C1 segment of cervical spinal cord (tissue), 14 donors: ENCODE results near the gene PPOX.
A peak's percentile ranks its signal among the peaks of the same experiment; 100 is the strongest.

ENCODE experiments used
- DNase-seq, 14 donors: peaks; one replicate each; lab custom pipeline; 2025; lab: John Stamatoyannopoulos, UW

PPOX gene

DNA sequence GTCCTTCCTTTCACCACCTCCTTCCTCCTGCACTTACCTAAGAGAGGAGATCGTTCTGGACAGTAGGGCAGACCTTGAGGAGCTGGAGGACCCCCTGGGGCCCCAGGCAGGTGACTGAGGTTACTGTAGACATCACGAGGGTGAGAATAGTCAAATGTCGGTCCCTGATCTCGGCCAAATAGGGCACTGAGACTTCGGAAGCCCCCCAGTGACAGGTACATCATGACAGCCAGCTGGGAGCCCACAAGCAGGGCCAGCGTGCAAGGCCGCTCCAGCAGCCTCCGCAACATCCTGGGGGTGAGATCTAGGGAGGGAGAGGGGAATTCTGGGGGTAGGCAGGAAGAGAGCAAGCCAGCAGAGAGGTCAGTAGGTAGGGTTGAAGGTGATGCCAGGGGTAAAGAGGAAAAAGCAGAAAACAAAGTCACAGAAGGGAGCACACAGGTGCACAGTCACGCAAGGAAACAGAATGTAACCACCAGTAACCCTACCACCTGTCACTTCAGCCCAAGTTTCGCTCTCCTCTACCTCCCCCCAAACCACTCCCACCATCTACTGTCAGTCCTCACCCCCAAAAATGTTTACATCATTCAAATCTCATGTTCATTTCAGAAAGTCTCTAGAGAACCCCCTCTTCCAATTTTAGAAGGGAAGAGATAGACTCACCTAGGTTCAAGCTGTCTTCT, 9.7 kb downstream of the PPOX start:
- DNase-seq: no peak

DNA sequence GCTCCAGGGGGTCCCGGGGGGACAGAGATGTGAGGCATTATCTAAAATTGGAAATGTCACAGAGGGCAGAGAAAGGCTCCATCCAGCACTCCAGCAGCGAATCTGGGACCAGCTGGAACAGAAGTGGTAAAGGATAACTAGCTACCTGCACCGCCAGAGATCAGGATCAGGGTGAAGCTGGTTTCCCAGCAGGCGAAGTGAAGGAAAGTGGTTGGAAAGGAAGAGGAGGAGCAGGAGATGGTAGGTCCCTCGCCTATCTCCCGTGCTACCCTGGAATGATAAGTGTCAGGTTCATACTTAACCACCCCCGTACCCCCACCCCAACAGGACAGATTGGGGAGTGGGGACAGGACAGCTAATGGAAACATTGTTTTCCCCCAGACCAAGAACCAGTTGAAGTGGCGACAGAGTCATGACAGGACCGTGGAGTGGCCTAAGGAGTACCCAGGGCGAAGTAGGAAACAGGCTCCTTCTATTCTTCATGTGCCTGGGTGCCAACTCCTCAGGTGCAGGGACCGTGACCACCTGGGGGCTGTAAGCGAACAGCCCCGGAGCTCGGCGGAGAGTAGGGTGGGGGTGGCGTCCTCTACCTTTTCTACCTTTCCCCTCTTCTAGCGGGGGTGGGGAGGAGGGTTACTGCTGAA, 10.4 kb downstream of the PPOX start:
- DNase-seq: no peak

DNA sequence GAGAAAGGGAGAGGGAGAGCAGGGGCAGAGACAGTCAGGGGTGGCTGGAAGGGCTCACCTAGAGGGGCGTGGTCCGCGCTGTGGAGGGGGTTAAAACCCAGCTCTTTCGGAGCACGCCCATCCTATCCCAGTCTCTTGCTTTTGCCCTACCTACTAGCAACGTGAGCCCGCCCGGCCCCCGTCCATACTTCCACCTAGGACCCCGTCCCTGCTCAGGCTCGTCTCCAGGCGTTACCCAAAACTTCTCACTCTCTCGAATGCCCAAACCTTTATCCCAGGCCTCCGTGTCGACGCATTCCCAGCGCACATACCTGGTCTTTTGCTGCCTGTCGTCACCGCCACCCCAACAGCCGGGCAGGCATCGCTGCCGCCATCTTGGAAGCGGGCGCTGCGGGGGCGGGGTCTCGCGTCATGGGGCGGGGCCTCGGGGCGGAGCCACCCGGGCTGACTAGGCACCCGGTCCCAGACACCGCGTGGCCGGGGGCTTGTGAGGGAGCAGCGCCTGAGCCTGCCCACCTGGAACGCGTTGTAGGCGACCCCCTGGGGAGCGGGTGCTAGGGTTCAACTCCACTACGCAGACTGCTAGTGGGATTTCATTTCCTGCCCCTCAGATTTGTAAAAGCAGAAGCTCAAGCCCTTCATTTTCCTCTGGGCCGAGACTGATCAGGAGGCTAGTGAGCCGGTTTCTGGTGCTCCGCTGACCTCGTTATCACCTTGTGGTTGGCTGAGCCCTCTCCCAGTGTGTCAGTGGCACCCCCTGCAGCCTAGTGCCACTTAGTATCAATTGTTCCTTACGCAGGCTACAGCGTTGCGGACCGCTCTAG, 11.1 kb downstream of the PPOX start, which contains the start of gene B4GALT3:
TSS of gene B4GALT3 (minus strand) at position 396 of the 824 bp plus-strand sequence. CDS start 1,447 bp downstream, outside the sequence.
- DNase-seq: peak; percentile 47 to 90 (median 82)

DNA sequence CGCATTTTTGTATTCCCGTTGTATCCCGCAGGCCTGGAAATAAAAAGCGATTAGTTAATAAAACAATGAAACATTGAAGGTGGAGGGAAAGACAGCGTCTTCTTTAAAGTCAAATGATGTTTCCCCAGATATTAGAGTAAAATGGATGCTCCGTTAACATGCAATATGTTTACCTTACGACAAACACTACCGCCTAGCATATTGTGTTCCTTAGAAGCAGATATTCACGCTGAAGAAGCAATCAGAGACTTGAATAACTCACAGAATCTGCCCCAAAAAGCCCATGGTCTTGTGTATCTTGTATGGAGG, 11.7 kb downstream of the PPOX start:
- DNase-seq: no peak

DNA sequence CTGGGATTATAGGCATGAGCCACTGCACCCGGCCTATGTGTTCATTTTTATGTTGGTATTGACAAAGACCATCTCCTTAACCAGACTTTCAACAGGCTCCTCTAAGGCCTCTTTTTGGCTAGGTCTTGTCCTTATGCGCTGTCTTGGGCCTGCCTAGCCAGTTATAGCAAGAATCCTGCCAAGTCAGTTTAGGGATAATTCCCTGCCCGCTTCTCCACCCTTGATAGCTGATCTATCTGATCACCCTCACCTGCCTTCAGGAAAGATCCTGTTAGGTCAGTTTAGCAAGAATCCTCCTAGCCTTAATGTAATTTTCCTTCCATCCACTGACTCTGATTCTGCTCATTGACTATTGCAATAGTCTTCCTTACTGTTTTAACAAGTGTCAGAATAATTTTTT, 13.5 kb downstream of the PPOX start:
- no peak for DNase-seq

DNA sequence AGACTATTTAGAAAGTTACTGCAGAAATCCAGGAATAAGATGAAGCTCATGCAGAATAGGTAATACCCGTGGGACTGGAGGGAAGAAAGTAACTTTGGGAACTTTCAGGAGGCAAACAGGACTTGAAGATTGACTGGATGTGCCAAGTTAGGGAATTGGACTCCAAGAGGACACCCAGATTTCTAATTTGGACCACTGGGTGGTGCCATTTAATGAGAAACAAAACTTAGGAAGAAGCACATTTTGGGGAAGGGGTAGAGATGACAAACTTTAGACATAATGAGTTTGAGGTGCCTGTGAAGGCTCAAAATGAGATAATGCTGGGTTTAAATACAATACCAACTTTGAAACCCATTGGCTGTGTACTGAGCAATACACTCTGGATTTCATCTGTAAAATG, 14.4 kb downstream of the PPOX start:
- no peak for DNase-seq

DNA sequence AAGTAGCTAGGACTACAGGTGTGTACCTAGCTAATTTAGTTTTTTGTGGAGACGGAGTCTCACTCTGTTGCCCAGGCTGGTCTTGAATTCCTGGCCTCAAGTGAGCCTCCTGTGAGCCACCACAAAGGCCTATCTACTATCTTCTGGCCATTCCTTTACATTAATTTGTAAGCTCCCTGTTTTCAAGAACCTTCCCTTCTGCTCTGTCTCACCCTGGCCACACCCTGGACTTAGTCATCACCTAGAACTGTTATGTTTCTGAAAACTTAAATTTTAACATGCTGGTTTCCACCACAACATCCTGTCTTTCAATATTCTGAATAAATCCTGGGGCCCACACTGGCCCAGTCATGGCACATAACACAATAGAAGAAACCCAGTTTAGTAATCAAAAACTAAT, 16.0 kb downstream of the PPOX start:
- DNase-seq: no peak

DNA sequence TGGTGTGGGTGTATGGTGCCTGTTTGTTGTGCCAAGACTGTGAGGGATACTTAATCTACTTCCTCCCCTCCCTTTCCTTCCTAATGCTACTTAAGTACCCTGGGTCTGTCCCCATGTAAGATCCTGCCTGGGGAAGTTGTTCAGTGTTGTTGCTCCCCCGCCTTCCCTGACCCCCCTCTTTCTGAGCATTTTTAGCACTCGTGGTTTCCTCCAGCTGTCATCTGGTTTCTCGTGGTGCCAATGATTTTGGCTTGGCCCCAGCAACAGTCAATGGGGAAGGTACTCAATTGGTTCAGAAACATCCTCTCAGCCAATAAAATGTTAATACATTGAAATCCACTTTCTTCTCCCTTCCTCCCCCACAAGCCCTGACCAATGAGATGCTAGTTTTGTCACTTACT, 19.1 kb downstream of the PPOX start:
- DNase-seq: peak in 11 of 14 donors; percentile 18 to 64 (median 47)

DNA sequence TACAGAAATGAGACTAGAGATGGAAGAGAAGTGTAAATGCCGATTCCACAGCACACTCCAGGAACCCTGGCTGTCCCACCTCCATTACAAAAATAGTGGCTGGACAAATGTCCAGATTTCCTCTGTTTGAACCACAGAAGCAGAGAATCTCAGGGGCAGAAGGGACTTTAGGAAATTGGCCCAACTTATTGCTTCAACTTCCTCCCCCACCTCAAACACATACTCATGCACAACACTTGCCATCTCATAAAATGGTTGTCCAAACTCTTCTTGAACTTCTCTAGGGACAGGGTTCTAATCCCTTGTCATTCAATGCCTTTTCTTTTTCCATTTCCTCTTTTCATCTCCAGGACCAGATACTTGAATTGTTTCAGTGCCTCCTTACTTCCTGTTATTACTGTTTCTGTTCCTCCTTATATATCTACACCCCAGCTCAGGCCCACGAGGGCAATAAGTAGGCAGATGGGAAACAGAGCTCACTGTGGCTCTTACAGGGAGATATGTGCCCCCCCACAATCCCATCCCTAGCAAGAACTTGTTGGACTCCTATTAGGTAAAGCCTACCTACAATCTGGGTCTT, 19.6 kb downstream of the PPOX start:
- DNase-seq: peak in 3 of 14 donors; percentile 9 to 26 (median 18)

DNA sequence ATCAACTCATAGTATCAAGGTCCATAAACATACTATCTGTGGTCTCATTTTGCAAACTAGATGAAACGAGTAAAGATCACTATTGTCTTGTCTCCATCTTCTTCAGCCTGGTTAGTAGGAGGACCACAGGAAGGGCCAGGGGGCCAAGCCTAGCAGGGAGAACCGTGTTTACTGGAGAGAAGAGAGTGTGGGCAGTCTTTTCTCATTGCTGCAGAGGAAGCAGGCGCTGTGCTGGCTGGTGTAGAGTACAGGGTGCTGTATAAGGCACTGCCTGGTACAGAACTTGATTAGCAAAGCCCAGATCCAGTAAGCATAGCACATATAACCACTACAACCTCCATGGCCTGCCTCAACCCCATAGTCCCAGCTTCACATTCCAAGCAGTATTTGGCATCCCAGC, 21.1 kb downstream of the PPOX start:
- DNase-seq: peak in 3 of 14 donors; percentile 12 to 48 (median 17)

DNA sequence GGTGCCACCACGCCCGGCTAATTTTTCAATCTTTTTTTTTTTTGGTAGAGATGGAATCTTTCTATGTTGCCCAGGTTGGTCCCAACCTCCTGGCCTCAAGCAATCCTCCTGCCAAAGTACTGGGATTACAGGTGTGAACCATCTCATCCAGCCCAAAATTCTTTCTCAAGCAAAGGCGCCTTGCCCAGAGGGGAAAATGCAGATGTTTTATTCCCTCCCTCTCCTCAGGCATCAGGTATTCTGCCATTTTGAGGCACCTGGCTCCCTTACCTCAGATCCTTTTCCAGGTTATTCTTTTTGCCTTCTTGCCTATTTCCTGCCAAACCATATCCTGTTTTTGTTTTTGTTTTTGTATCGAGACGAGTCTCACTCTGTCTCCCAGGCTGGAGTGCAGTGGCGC, 22.2 kb downstream of the PPOX start:
- DNase-seq: no peak

DNA sequence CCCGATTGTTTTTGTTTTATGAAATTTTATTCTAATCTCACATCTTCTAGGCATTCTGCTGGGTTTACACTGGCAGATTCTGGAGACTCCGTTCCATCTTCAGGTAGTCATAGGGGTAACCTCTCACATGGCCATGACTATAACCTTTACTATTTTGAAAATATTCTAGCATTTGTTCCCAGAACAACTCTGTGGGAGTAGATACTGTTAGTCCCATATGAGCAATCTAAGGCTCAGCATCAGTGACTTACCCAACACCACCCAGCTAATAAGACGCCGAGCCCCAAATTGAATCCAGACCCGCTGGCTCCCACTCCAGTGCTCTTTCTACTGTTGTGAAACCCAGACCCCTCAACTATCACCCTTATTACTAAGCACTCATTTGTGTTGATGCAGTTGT, 22.8 kb downstream of the PPOX start:
- DNase-seq: no peak

DNA sequence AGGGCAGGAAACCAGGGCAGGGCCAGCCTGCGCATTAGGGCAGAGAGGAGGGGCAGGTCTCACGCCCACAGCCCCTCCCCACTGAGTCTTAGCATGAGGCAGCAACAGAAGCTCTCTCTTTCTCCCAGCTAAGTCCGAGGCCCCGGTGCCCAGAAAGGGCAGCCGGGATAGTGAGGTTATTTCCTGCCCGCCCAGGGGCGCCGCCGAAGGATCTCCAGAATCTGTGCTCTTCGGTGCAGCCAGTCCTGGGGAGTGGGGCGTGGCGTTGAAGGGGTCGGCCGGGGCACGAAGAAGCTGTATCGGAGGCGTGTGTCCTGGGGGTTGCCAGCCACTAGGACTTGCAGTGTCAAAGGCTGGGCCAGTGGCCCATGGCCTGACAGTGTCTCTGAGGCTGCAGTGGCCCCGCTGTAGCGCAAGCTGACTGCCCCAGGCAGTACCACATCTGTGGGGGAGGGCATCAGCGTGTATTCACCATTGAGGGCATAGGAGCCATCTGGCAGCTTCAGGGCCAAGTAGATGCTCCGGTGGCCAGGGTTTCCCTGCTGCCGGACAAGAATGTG, 24.8 kb downstream of the PPOX start:
- peak in 5 of 14 donors; percentile 14 to 47 (median 31) for DNase-seq

DNA sequence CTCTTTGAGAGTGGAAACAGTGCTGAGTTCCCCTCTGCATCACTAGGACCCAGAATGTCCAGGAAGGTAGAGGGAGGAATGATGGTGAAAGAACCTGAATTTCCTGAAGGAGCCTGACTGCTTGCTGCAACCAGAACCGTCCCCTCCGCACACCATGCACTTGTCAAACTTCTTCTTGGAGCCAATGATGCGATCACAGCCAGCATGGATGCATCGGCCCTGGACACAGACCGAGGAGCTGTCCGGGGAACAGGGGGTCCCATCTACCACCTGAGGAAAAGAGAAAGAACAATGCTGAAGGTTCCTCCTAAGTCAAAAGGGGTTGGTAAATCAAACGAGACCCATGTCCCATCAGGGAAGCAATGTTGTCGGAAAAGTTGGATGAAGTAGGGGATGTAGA, 25.7 kb downstream of the PPOX start:
- peak in 1 of 14 donors; percentile 15 for DNase-seq

DNA sequence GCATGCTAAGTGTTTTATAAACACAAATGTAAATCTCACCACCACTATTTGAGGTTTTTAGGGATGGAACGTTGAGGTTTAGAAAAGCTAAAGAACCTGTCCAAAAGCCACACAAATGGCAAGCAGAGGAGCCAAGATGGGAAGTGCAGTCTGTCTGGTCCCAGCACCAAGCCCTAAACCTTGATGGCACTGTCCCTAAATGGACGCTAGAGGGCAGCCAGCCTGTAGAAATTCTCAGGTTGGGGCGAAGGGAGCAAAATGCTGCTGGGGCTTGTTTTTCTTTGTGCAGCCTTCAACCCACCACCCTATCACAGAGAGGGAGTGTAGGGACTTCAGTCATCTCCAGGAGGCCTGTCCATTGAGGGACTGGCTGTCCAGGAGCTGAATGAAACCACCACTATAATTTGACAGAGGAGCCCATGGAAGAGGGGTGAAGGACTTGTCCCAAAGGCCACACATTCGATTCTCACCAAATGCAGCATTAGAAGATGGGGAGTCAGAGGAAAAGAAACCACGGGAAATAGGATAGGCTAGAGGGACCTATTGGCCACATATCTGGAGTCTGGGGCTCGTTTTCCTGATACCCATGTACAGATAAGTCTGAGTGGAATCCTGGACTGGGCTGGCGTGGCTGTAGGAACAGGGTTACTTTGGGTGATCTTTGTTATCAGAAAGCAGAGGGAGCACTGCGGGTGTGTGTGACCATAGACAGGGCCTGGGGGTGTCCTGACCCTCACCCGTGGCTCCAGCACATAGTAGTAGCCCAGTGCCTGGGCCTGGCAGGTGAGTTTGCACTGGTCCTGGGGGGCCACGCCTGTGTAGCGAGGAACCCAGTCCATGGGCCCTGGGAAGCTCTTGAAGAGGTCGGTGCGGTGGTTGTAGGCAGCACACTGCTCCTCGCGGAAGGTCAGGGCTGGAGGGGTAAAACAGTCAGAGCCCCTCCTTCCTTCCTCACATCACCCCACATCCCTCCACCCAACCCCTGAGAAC, 26.5 kb downstream of the PPOX start:
- peak in 10 of 14 donors; percentile 6 to 63 (median 44) for DNase-seq

DNA sequence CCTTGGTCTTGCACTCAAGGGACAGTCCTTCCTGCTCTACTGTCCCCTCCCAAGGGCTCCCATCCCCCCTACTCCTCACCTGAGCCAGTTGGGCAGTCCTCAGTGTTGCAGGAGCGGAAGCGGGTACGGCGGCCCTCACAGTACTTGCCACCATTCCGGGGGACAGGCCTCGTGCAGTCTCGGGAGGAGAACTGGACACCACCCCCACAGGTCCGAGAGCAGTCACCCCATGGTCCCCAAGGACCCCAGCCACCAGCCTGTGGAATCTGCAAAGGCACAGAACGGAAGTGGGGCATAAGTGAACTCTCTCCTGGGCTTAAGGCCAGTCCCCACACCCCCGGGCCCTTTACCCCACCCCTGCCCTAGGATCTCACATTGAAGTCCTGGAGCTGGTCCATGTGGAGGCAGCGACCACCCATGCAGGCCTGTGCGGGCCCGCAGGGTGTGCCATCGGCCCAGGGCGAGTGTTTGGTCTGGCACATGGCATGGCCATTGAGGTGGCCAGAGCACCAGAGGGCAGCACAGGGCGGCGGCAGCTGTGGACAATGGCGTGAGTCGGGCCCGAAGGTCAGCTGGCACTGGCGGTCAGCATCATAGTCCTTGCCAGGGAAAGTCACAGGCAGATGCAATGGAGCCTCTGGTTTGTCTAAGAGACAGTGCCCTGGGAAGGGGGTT, 27.5 kb downstream of the PPOX start:
- peak in 12 of 14 donors; percentile 11 to 88 (median 72) for DNase-seq

DNA sequence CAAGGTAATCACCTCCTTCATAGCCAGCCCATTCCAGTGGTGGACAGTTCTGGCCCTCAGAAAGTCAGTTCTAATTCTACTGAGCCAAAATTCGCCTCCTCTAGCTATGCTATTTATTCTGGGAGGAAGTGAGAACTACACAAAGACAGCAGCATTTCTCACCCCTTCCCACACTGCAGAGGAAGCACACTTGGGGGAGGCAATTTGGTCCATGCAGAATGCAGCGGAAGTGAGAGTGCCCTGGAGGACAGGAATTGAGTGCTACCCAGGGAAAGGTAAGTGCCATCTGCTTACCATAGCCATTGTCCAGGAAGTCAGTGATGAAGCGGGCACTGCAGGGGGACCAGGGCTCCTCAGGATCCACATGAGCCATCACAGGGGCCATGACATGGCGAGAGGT, 28.9 kb downstream of the PPOX start:
- peak in 4 of 14 donors; percentile 16 to 37 (median 24) for DNase-seq

DNA sequence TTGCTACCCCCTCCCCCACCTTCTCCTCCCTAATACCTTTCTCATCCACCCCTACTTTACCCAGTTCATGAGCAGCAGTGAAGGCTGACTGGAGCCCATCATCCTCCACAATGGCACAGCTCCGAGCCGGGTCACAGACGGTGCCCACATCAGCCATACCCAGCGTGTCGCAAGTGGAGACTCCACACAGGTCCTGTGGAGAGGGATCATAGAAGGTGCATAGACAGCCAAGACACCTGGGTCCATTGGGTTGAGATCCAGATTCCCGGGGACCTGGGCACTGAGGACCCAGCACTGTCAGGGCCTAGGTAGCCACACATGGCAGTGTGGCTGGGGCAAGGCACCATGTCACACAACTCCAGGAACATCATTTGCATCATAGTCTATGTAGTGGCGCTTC, 29.9 kb downstream of the PPOX start:
- no peak for DNase-seq

DNA sequence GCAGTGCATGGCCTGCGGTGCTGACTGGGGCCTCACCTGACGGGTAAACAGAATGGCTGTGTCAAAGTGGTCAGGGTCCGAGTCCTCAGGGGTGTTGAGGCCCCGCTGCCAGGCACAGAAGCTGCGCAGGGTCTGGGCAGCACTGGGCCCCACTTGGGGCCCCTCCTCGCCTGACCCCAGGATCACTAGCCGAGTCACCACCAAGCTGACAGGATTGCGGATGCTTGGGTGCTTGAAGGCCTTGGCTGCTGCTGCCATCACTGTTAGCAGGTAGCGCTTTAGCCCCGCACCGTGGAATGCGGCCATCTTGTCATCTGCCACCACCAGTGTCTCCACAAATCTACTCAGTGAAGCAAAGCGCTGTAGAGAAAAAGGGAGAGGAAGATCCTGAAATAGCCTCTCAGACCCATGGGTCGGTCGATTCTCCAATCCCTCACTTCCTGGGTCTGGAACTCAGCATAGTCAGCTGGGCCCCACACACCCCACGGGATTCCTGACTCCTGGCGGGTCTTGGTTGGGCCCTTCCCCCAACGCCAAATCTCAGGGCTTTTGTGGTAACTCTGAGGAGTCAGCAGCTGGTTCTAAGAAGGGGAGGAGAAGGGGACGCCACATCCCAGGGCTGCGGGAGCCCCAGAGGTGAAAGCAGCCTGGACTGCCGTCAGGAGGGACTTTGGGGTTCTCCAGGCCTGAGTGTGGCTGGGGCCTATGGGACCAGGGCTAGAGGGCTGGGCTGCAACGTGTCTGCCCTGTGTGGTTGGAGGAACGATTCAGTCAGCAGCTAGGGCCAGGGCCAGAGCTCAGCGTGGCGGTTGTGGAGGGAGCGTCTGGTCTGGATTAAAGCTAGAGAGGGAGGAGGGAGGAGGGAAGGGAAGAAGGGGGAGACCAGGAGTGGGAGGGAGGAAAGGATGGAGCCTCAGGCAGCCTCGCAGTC, 30.6 kb downstream of the PPOX start:
- peak in 4 of 14 donors; percentile 4 to 44 (median 30) for DNase-seq
